Fibroblast of mammary gland (primary cell): ENCODE data around the gene CCNL1.
"Not testable (repeated sequence)": the region's sequence is repeated elsewhere in the genome, so short reads cannot be mapped to it uniquely, and the experiment has no call there.

Experiments used
- DNase-seq: peaks from one replicate; pipeline ENCODE4 v3.0.0-alpha.2; 2010; ENCODE audit warnings: low read depth
- H3K4me3 ChIP-seq: 2 replicates; pipeline ENCODE4 v1.5.1; 2011; ENCODE audit warnings: low read depth, mild to moderate bottlenecking, low read length, moderate library complexity; ENCODE audit not compliant: control insufficient read depth
- CTCF ChIP-seq: conservative IDR thresholded peaks from 2 replicates; pipeline ENCODE4 v1.5.1; 2011; ENCODE audit warnings: low read depth, low read length, inconsistent platforms; ENCODE audit not compliant: control insufficient read depth, insufficient read depth

Gene CCNL1

GRCh38 chr3:157167371-157168042 lies 7.6 kb upstream of the CCNL1 start:
- DNase-seq = no peak
- no peak overlapping the region for H3K4me3 ChIP-seq
- no peak for TF ChIP-seq CTCF

GRCh38 chr3:157166561-157166960 lies 6.6 kb upstream of the CCNL1 start:
- TF ChIP-seq CTCF = no peak
- DNase-seq = no peak
- no peak overlapping the region for H3K4me3 ChIP-seq

GRCh38 chr3:157166115-157166514 lies 6.2 kb upstream of the CCNL1 start:
- DNase-seq = no peak
- no peak for TF ChIP-seq CTCF
- no peak overlapping the region for H3K4me3 ChIP-seq

GRCh38 chr3:157163217-157163953 lies 3.4 kb upstream of the CCNL1 start:
- TF ChIP-seq CTCF = no peak
- DNase-seq = no peak
- no peak overlapping the region for H3K4me3 ChIP-seq

GRCh38 chr3:157162620-157163019 lies 2.7 kb upstream of the CCNL1 start:
- DNase-seq = peak; percentile 33
- H3K4me3 ChIP-seq = not testable (repeated sequence)
- peak; percentile 13 for TF ChIP-seq CTCF

- DNase-seq = peak; percentile 94
- TF ChIP-seq CTCF = no peak
- H3K4me3 ChIP-seq = peak overlapping the region; percentile 91
Measured at GRCh38 chr3:157160658-157161424, 894 bp upstream of the CCNL1 start.
